Astrocyte of the spinal cord (primary cell): ENCODE results near the gene POU6F2.

Source experiments
- DNase-seq: peaks from one replicate; pipeline ENCODE4 v3.0.0; 2011; ENCODE audit warnings: low read depth, low spot score
- H3K4me3 ChIP-seq: 2 replicates; pipeline ENCODE4 v1.5.1; 2011; ENCODE audit warnings: low read depth, mild to moderate bottlenecking, low read length, moderate library complexity
- in situ Hi-C: cut with HindIII; loops from 2 replicates; pipeline ENCODE4 v1.10.0; 2017; ENCODE audit warnings: low sequenced_read_pairs
- TF ChIP-seq, protein P1 (sequence below): IDR thresholded peaks from 2 replicates; pipeline ENCODE4 v1.5.1; 2012; ENCODE audit warnings: low read depth, mild to moderate bottlenecking, low read length, inconsistent platforms

The POU6F2 gene

DNA sequence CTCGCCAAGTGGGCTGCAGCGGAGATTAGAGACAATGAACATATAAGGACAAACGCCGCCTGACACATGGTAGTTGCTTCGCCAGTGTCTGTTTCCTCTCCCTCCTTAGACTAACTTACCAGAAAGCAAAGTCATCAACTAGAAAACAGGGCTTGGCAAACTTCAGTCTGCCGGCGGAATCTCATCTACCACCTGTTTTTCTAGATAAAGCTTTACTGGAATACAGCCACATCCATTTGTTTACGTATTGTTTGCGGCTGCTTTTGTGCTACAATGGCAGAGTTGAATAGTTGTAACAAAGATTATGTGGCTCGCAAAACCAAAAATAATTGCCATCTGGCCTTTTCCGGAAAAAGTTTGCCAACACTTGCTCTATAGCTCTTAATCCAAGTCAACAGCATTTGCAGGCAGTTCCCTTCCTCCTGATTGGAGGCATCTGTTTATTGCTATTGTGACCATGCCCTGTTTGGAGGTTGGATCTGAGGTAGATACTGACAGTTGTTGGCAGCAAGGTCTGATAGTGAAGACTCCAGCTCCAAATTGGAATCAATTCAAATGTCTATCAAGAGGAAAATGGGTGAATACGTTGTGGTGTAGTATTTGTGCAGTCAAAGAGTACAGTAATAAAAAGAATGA lies 260.6 kb downstream of the POU6F2 start:
- no peak for DNase-seq
- TF ChIP-seq, protein P1, sequence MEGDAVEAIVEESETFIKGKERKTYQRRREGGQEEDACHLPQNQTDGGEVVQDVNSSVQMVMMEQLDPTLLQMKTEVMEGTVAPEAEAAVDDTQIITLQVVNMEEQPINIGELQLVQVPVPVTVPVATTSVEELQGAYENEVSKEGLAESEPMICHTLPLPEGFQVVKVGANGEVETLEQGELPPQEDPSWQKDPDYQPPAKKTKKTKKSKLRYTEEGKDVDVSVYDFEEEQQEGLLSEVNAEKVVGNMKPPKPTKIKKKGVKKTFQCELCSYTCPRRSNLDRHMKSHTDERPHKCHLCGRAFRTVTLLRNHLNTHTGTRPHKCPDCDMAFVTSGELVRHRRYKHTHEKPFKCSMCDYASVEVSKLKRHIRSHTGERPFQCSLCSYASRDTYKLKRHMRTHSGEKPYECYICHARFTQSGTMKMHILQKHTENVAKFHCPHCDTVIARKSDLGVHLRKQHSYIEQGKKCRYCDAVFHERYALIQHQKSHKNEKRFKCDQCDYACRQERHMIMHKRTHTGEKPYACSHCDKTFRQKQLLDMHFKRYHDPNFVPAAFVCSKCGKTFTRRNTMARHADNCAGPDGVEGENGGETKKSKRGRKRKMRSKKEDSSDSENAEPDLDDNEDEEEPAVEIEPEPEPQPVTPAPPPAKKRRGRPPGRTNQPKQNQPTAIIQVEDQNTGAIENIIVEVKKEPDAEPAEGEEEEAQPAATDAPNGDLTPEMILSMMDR: no peak
- in situ Hi-C loops: no loop called here

DNA sequence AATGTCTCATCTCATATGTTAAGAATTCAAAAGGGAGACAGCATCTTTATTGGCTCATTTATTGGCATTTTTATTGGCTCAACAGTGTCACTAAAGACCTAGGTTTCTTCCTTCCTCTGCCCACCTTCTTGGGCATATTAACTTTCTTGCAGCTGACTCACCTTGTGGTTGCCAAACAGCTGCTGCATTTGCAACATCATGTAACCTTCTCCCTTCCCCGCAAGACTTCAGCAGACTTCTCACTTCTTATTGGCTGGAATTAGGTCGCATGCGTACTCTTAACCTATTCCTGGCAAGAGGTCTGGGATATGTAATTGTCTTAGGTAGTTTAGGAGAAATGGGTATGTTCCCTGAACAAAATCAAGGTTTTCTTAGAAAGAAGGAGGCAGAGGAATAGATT lies 263.2 kb downstream of the POU6F2 start:
- no peak for DNase-seq
- H3K4me3 ChIP-seq: no peak overlapping the region
- TF ChIP-seq, protein P1: no peak
- in situ Hi-C loops: no loop called here

More for the DNA sequence above, 260.6 kb downstream of the POU6F2 start:
- no peak overlapping the region for H3K4me3 ChIP-seq

DNA sequence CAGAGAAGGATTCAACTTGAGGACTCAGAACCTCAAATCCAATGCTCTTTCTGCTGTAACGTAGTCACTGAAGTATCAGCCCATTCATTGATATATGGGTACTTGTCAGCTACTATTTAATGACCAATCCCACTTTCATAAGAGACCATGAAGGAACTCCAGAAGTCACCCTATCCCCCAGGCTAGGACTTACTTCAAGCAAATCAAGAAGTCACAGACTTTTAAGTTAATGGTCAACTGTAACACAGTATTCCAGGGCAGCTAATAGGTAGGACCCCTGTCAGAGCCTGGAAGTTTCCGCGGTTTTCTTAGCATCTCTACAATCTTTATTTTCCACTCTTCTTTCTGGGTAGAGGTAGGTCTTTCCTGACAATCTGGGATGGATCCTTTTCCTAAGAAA lies 269.9 kb downstream of the POU6F2 start:
- DNase-seq: no peak
- TF ChIP-seq, protein P1: no peak
- H3K4me3 ChIP-seq: no peak overlapping the region
- in situ Hi-C loops: no loop called here

DNA sequence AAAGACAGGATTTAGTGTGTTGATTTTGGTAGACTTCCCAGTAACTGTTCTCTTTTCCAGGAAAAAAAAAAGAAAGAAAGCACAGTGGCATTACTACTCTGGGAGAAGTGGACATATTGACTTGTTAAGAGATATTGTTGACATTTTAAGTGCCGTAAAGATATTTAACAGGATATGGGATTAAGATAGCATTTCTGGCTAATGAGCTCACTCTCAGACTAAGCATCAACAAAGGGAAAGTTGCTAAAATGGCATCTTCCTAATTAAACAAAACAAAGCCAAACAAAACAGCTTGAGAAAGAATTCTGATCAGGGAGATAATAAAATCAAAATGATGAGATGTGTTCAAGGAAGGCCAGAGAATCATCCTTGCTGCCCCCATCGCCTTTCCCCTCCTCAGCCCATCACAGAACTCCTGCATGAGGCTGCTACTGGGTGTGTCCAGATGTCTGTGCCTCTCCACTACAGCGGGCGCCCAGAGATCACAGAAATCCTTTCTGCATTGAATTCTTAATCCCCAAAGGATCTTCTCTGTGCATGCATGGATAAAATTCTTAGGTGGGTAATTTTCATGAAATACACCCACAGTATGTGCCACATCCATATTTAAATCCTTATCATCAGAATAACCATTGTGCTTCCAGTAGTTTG lies 270.5 kb downstream of the POU6F2 start:
- TF ChIP-seq, protein P1: no peak
- no peak overlapping the region for H3K4me3 ChIP-seq
- DNase-seq: no peak
- in situ Hi-C loops: no loop called here

DNA sequence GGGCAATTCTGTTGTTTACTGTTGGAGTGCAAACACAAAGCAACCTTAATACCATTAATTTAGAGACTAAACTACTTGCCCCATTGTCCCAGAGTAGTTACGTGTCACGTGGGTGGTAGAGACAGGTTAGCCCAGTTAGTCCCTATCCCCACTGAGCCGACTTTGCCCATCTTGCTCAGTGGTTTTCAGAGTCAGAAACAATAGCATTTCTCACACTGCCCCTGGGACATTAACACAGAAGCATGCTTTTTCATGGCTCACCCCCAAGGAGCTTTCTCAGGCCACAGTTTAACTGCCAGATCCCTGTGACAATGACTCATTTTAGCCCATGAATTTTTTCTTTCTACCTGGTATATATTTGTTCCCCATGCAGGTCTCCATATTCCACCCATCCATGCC lies 271.0 kb downstream of the POU6F2 start:
- TF ChIP-seq, protein P1: no peak
- no peak overlapping the region for H3K4me3 ChIP-seq
- no peak for DNase-seq
- in situ Hi-C loops: no loop called here

DNA sequence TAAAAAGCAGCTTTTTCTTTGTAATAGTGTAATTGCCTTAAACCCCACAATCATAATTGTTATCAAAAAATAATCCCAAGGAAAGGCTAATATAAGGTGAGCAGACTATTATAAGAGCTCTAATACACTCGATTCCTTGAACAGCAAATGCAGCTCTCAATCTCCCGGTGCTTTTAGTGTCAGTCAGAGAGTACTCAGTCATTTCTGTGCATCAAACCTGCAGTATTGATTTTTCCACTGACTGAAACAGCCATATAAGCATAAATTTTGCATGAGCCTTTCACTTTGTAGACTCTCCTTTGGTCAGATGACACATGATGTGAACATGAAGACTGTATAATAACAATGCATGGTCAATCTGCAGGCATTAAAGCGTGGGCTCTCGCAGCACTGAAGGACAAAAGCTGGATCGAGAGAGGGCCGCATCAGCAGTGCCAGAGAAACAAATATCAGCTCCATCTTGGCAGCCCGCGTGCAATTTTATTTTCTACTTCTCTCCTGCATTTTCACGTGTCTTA lies 272.0 kb downstream of the POU6F2 start:
- DNase-seq: no peak
- TF ChIP-seq, protein P1: no peak
- no peak overlapping the region for H3K4me3 ChIP-seq
- in situ Hi-C loops: no loop called here
